COR-L47 (cell line): ENCODE measurements around the gene RAC3.

Experiments used
- DNase-seq: peaks from one replicate; lab custom pipeline; 2025; lab: John Stamatoyannopoulos, UW

The RAC3 gene

GRCh38 chr17:81999587-81999975 lies 31.9 kb upstream of the RAC3 start:
- DNase-seq: no peak

GRCh38 chr17:81999976-82000802 lies 31.3 kb upstream of the RAC3 start:
- DNase-seq: no peak

- DNase-seq: no peak
Observed at GRCh38 chr17:82000803-82001570, 30.5 kb upstream of the RAC3 start.

- DNase-seq: no peak
Observed at GRCh38 chr17:82001571-82002056, 29.9 kb upstream of the RAC3 start.

- DNase-seq: no peak
Observed at GRCh38 chr17:82003411-82004381, 27.8 kb upstream of the RAC3 start.

GRCh38 chr17:82004517-82005455 lies 26.7 kb upstream of the RAC3 start:
- DNase-seq: no peak

- DNase-seq: no peak
Observed at GRCh38 chr17:82005701-82006348, 25.7 kb upstream of the RAC3 start.

GRCh38 chr17:82006468-82007227 lies 24.8 kb upstream of the RAC3 start:
- DNase-seq: no peak

GRCh38 chr17:82007228-82007494 lies 24.3 kb upstream of the RAC3 start:
- no peak for DNase-seq

GRCh38 chr17:82007495-82008257 lies 23.8 kb upstream of the RAC3 start:
- no peak for DNase-seq

GRCh38 chr17:82008258-82008940 lies 23.1 kb upstream of the RAC3 start:
- no peak for DNase-seq

GRCh38 chr17:82008941-82009405 lies 22.5 kb upstream of the RAC3 start:
- DNase-seq: no peak

- no peak for DNase-seq
Observed at GRCh38 chr17:82009413-82009812, 22.1 kb upstream of the RAC3 start.

GRCh38 chr17:82010575-82011525 lies 20.6 kb upstream of the RAC3 start:
- DNase-seq: no peak

GRCh38 chr17:82011617-82012187 lies 19.8 kb upstream of the RAC3 start:
- DNase-seq: no peak

- DNase-seq: no peak
Observed at GRCh38 chr17:82012261-82012639, 19.2 kb upstream of the RAC3 start.
